HL-60 (cell line): ENCODE data around the gene FREM2.

Source experiments
- DNase-seq, 2 experiments: peaks; one replicate each; pipeline ENCODE4 v3.0.0-alpha.2; 2010 to 2020; ENCODE audit warnings: low read depth in 1 of 2, low spot score in 1 of 2
- H3K27ac ChIP-seq: fragments of 250-450 bp; sonication (Bioruptor Pico); replicated peaks from 2 replicates; pipeline ENCODE4 v1.5.1; 2020; ENCODE audit warnings: mild to moderate bottlenecking, moderate library complexity
- H3K27me3 ChIP-seq: fragments of 250-450 bp; sonication (Bioruptor Pico); 2 replicates; pipeline ENCODE4 v1.5.1; 2021; ENCODE audit warnings: mild to moderate bottlenecking, moderate library complexity; ENCODE audit not compliant: insufficient read depth, poor library complexity, severe bottlenecking
- H3K4me3 ChIP-seq: replicated peaks from 2 replicates; pipeline ENCODE4 v1.5.1; 2011; ENCODE audit warnings: mild to moderate bottlenecking, control low read depth, low read length; ENCODE audit not compliant: insufficient read depth
- GABPA ChIP-seq: IDR thresholded peaks from 2 replicates; pipeline ENCODE4 v1.6.1; 2012; ENCODE audit warnings: low read depth
- POLR2AphosphoS5 ChIP-seq: IDR thresholded peaks from 2 replicates; pipeline ENCODE4 v1.6.1; 2012; ENCODE audit warnings: low read depth
- SPI1 ChIP-seq: IDR thresholded peaks from 2 replicates; pipeline ENCODE4 v1.6.1; 2012; ENCODE audit warnings: low read depth, mild to moderate bottlenecking, borderline replicate concordance
- TF ChIP-seq, protein P1 (sequence below): IDR thresholded peaks from 2 replicates; pipeline ENCODE4 v1.6.1; 2012; ENCODE audit warnings: low read depth; ENCODE audit not compliant: insufficient replicate concordance
- TF ChIP-seq, protein P2 (sequence below): IDR thresholded peaks from one replicate; pipeline ENCODE4 v1.5.1; 2011; ENCODE audit warnings: low read length, control low read depth, inconsistent platforms; ENCODE audit not compliant: insufficient read depth

FREM2 gene

GRCh38 chr13:38781539-38781938, 94.7 kb downstream of the FREM2 start:
- no peak for DNase-seq
- Histone ChIP-seq H3K4me3 (no peak overlapping the region), H3K27me3 (no peaks in the 10 kb centered on the region), H3K27ac (no peak overlapping the region)
- TF ChIP-seq, protein P1, sequence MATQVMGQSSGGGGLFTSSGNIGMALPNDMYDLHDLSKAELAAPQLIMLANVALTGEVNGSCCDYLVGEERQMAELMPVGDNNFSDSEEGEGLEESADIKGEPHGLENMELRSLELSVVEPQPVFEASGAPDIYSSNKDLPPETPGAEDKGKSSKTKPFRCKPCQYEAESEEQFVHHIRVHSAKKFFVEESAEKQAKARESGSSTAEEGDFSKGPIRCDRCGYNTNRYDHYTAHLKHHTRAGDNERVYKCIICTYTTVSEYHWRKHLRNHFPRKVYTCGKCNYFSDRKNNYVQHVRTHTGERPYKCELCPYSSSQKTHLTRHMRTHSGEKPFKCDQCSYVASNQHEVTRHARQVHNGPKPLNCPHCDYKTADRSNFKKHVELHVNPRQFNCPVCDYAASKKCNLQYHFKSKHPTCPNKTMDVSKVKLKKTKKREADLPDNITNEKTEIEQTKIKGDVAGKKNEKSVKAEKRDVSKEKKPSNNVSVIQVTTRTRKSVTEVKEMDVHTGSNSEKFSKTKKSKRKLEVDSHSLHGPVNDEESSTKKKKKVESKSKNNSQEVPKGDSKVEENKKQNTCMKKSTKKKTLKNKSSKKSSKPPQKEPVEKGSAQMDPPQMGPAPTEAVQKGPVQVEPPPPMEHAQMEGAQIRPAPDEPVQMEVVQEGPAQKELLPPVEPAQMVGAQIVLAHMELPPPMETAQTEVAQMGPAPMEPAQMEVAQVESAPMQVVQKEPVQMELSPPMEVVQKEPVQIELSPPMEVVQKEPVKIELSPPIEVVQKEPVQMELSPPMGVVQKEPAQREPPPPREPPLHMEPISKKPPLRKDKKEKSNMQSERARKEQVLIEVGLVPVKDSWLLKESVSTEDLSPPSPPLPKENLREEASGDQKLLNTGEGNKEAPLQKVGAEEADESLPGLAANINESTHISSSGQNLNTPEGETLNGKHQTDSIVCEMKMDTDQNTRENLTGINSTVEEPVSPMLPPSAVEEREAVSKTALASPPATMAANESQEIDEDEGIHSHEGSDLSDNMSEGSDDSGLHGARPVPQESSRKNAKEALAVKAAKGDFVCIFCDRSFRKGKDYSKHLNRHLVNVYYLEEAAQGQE = no peak
- TF ChIP-seq GABPA = no peak
- no peak for TF ChIP-seq SPI1
- TF ChIP-seq, protein P2, sequence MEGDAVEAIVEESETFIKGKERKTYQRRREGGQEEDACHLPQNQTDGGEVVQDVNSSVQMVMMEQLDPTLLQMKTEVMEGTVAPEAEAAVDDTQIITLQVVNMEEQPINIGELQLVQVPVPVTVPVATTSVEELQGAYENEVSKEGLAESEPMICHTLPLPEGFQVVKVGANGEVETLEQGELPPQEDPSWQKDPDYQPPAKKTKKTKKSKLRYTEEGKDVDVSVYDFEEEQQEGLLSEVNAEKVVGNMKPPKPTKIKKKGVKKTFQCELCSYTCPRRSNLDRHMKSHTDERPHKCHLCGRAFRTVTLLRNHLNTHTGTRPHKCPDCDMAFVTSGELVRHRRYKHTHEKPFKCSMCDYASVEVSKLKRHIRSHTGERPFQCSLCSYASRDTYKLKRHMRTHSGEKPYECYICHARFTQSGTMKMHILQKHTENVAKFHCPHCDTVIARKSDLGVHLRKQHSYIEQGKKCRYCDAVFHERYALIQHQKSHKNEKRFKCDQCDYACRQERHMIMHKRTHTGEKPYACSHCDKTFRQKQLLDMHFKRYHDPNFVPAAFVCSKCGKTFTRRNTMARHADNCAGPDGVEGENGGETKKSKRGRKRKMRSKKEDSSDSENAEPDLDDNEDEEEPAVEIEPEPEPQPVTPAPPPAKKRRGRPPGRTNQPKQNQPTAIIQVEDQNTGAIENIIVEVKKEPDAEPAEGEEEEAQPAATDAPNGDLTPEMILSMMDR = no peak
- TF ChIP-seq POLR2AphosphoS5 = no peak

DNA sequence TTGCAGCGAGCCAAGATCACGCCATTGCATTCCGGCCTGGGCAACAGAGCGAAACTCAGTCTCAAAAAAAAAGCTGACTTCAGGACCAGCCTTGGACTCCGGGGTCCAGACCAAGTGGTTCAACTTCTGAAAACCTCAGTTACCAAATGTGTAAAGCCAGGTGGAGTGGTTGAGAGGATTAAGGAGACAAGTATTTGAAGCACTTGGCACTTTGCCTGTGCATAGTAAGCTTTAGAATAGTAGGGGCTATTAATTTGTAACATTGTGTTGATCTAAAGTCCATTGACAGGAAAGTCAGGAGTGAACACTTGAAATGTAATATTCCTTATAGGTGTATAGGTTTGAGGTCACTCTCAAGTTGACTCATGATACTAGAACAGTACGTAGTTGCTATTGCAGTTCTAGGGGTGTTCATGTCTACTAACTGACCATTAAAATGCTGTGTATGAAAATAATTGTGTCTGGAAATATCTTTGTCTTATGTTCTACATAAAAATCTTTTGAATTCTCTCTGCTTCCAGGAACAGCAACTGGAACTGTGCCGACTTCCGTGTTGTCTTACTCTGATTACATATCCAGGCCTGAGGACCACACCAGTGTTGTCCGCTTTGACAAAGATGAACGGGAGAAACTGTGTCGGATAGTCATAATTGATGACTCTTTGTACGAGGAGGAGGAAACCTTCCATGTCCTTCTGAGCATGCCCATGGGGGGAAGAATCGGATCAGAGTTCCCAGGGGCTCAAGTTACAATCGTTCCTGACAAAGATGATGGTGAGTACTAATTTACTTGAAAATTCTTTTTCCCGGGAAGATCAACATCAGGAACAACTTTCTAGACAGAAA, 97.4 kb downstream of the FREM2 start:
- Histone ChIP-seq H3K4me3 (no peak overlapping the region), H3K27ac (no peak overlapping the region), H3K27me3 (no peaks in the 10 kb centered on the region)
- no peak for DNase-seq
- TF ChIP-seq GABPA (no peak), SPI1 (no peak), POLR2AphosphoS5 (no peak)
- TF ChIP-seq, protein P2 = no peak
- TF ChIP-seq, protein P1 = no peak

GRCh38 chr13:38785042-38785441, 98.2 kb downstream of the FREM2 start:
- no peak overlapping the region for H3K27ac ChIP-seq
- no peak for DNase-seq
- H3K27me3 ChIP-seq = no peaks in the 10 kb centered on the region
- TF ChIP-seq, protein P1 = no peak
- TF ChIP-seq, protein P2 = no peak
- no peak for TF ChIP-seq SPI1
- TF ChIP-seq GABPA = no peak
- no peak for TF ChIP-seq POLR2AphosphoS5
- no peak overlapping the region for H3K4me3 ChIP-seq
